GM10266 (cell line): Measurements from ENCODE around the gene ALAS1.

Source experiments
- DNase-seq: peaks from one replicate; pipeline ENCODE4 v3.0.0; 2012; ENCODE audit errors: extremely low spot score
- TF ChIP-seq, protein P1 (sequence below): IDR thresholded peaks from 2 replicates; pipeline ENCODE4 v1.5.1; 2012; ENCODE audit warnings: mild to moderate bottlenecking, low read depth; ENCODE audit not compliant: control insufficient read depth, insufficient read depth; ENCODE audit errors: missing control alignments

ALAS1 gene

DNA sequence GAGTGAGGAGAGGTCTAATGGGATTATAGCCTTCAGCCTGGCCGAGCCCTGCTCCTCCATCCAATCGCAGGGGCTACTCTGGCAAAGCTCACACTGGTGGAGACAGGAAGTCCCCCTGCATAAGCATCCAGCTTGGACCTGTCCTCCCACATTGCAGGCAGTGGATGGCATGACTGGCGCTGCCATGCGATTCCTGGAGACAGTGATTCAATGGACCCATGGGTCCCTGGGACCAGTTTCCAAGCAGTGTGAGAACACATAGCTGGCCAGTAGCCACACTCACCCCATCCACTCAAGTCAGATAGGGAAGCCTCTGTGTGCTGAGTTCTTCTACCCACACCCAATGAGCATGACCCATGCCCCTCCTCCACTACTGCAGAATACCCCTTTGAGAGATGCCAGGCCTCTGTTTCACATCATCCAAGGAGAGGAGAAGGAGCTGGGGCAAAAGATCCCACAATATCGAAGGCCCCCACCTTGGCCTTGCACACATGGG is 25.6 kb upstream of the ALAS1 start:
- TF ChIP-seq, protein P1, sequence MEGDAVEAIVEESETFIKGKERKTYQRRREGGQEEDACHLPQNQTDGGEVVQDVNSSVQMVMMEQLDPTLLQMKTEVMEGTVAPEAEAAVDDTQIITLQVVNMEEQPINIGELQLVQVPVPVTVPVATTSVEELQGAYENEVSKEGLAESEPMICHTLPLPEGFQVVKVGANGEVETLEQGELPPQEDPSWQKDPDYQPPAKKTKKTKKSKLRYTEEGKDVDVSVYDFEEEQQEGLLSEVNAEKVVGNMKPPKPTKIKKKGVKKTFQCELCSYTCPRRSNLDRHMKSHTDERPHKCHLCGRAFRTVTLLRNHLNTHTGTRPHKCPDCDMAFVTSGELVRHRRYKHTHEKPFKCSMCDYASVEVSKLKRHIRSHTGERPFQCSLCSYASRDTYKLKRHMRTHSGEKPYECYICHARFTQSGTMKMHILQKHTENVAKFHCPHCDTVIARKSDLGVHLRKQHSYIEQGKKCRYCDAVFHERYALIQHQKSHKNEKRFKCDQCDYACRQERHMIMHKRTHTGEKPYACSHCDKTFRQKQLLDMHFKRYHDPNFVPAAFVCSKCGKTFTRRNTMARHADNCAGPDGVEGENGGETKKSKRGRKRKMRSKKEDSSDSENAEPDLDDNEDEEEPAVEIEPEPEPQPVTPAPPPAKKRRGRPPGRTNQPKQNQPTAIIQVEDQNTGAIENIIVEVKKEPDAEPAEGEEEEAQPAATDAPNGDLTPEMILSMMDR = no peak
- DNase-seq = no peak

DNA sequence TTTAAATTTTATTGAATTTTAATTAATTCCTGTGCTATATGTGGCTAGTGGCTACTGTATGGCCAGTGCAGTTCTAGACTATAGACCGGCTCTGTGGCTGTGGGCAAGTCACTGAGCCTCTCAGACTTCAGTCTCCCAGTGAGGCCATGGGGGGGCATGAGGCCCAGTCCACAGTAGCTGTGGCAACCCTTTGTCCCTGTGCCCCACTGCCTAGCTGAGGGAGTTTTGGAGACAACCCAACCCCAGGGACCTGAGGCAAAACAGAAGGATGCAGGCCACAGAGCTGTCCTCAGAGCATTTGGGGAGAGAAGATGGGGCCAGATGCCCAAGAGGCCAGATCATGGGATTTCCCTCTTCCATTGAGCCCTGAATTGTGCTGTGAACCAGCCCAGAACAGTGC is 24.9 kb upstream of the ALAS1 start:
- TF ChIP-seq, protein P1 = no peak
- DNase-seq = no peak

DNA sequence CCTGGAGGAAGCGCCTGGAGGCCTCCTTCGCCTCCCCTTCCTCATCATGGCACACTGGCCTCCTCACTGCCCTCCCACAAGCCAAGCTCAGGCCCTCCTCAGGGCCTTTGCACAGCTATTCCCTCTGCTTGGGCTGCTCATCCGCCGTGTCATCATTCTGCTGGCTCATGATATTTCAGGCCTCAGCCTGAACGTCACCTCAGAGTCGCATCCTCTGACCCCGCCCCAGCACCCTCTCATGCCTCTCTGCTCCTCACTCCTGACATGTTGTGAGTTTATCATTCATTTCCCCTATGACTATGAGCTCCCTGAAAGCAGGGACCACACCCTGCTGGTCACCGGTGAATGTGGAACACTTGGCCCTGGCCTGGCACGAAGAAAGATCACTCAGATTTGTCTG is 23.1 kb upstream of the ALAS1 start:
- TF ChIP-seq, protein P1 = no peak
- DNase-seq = no peak

DNA sequence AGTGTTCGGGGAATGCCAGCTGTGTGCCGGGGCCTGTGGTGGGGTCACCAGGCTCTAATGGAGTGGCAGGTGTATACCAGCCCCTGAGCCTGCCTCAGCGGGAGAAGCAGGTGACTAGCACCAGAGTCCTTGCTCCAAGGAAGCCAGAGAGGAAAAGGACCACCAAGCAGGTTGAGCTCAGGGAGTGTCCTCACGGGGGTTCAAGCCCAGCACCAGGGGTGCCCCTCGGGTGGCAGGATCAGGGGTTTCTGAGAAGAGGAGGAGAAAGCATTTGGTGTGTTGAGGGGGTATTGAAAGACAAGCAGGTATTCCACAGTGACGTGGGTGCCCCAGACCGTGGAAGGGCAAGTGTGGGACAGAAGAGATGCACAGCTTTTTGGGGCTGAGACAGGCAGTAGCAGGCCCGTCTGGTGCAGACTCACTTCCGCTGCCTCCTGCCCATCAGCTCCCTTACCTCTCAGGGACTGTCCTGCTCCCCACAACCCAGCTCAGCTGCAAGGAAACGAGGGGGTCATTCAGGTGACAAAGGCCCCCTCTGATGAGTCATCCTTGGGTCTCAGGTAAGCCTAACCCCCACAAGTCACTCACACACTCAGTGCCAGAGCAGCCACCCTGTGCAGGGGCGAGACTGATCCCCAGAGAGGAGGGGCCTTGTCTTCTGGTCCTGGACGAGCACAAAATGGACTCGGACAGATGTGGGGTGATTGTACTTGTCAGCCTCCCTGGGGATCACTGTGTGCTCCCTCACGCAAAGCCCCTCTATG is 22.4 kb upstream of the ALAS1 start:
- DNase-seq = no peak
- TF ChIP-seq, protein P1 = no peak

DNA sequence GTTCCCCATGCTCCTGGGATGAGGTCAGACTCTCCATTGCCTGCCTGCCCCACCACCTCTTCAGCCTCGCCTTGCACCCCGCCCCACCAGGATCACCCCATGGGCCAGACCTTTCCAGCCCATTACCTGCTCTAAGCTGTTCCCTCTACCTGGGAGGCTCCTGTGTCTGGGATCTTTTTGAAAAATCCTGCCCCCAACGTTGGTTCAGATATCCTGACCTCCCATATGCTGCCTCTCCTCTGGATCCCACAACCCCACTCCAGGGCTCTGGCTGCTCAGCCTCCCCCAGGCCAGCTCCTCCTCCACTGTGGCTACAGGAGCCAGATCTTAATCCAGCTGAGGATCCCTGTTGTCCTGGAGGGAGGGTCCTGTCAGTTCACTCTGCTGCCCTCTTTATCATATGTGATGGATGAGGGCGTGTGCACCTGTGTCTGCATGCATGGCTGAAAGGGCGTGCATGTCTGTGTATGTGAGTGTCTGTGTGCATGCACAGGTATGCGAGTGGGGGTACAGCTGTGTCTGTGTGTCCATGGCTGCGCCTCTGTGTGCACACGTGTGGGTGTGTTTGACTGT is 21.7 kb upstream of the ALAS1 start:
- DNase-seq = no peak
- TF ChIP-seq, protein P1 = no peak

DNA sequence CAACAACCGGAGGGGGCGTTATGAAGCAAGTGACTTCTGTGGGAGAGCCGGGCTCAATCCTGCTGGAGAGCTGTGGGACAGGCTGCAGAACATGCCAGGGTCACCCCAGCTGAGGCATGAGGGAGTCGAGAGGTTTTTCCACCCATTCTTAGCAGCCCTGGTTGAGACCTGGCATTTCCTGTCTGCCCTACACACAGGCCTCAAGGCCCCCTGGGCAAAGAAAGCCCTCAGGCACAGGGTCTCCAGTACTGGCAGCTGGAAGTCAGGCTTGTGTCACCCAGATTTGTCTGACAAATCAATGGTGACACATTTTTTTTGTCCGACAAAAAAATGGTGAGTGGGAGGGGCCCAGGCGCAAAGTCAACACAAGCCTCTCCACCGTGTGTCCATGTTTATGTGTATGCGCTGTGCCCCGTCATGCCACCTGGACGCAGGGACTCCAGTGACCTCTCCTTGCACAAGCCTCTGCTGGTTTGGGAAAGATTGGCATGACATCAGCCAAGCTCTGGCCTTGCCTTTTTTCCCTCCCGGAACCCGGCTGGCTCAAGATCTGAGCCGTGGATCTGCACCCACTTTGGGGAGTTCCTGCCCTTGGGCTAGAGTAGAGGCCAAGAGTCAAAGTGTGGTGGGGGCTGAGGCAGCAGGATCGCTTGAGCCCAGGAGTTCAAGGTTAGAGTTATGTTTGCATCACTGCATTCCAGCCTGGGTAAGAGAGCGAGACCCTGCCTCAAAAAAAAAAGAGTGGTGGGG is 20.8 kb upstream of the ALAS1 start:
- no peak for DNase-seq
- TF ChIP-seq, protein P1 = no peak
